ENCODE results near the gene ORC1.

GRCh38 chr1:52402860-52403240 lies 1.4 kb downstream of the ORC1 start:
- TF ChIP-seq POLR2A (IDR thresholded peaks at IDR 0.05; ENCODE audit: low read depth, low read length) (no peak), POLR2AphosphoS5 (IDR thresholded peaks at IDR 0.05; ENCODE audit: low read depth, low read length) (no peak)
